Purkinje cell (primary cell): ENCODE results near the gene CNNM1. TPM values are rescaled to one million over a fixed set of nuclear protein-coding genes. Genes with fewer than 3 reads are reported as not detected.

ENCODE experiments used
- polyA plus RNA-seq: library from polyadenylated mRNA; unstranded; fragments of >200 nt; fragmentation: Nextera tagmentation; gene quantifications from 2 replicates; pipeline ENCODE4 v1.2.1, GENCODE V29; 2014

The CNNM1 gene
- polyA plus RNA-seq = 10.4 and 10.9 TPM in 2 replicates

GRCh38 chr10:99329304-99329553, at the start of gene CNNM1:
Gene CNNM1, plus strand, starts transcription at chr10:99329356. Its CDS starts 32 bp downstream, at chr10:99329388.

GRCh38 chr10:99430451-99431189, 101.5 kb downstream of the CNNM1 start, which contains the start of gene GOT1:
Gene GOT1, minus strand, starts transcription at chr10:99430624. Its CDS starts 59 bp downstream, at chr10:99430565.

Other genes with a start within 250 kb of the CNNM1 start
- gene HPSE2, start 93.5 kb upstream of the CNNM1 start, polyA plus RNA-seq = not detected in 2 replicates
- gene GOT1, start 101.3 kb downstream of the CNNM1 start, polyA plus RNA-seq = 127 and 187 TPM in 2 replicates
- not detected in 2 replicates for gene NKX2-3, start 203.6 kb downstream of the CNNM1 start, polyA plus RNA-seq